Skin epidermis (tissue), 12 donors: Measurements from ENCODE around the gene TRAPPC10.

Experiments
- H3K27ac ChIP-seq, 21 experiments: fragments of 200-600 bp; sonication (generic) in 11 of 21; one replicate each; pipeline ENCODE4 v1.5.0; 2020; ENCODE audit warnings: mild to moderate bottlenecking in 3 of 21, inconsistent platforms in 2 of 21, moderate library complexity in 2 of 21
- H3K4me3 ChIP-seq, 7 experiments: fragments of 200-600 bp; sonication (generic) in 2 of 7; one replicate each; pipeline ENCODE4 v1.5.0; 2020; ENCODE audit warnings: inconsistent platforms in 2 of 7, mild to moderate bottlenecking in 2 of 7, moderate library complexity in 1 of 7

The TRAPPC10 gene

DNA sequence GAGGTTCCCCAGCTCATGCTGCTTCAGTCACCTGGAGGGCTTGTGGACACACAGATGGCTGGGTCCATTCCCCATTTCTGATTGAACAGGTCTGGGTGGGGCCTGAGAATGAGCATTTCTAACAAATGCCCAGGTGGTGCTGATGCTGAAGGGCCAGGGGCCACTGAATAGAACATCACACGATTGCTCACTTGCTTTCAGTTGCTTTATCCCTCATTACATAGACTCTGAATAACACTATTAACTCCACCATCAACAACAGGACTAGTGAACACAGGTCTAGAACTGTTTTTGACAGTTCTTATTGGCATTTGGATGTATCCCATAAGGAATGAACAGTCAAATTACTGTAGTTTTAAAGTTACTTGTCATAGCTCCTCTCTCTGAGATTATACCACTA lies 12.1 kb downstream of the TRAPPC10 start:
- H3K4me3 ChIP-seq, result no peak overlapping the region
- peak overlapping the region in 5 of 21 experiments; percentile 5 to 66 (median 55) for H3K27ac ChIP-seq

DNA sequence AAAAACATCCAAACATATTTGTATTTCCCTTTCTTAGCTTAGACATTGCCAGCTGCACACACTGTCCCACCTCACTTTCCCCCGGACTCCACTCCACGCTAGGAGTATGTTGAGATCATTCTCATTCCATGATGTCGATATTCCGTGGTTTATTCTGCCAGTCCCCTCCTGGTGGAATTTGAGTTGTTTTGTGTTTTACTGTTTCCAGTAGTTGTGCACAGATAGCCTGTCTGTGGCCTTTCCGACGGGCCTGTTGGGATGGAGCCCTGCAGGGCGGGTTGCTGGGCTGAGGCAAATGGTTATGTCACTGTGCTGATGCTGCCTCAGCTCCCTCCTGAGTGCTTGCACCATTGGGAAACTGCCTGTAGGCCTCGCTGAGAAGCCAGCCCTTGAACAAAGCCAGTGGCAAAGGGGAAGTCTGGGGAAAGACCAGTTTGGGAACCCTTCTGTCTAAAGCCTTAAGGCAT lies 12.8 kb downstream of the TRAPPC10 start:
- Histone ChIP-seq H3K4me3 (no peak overlapping the region), H3K27ac (peak overlapping the region in 14 of 21 experiments; percentile 20 to 78 (median 60))

DNA sequence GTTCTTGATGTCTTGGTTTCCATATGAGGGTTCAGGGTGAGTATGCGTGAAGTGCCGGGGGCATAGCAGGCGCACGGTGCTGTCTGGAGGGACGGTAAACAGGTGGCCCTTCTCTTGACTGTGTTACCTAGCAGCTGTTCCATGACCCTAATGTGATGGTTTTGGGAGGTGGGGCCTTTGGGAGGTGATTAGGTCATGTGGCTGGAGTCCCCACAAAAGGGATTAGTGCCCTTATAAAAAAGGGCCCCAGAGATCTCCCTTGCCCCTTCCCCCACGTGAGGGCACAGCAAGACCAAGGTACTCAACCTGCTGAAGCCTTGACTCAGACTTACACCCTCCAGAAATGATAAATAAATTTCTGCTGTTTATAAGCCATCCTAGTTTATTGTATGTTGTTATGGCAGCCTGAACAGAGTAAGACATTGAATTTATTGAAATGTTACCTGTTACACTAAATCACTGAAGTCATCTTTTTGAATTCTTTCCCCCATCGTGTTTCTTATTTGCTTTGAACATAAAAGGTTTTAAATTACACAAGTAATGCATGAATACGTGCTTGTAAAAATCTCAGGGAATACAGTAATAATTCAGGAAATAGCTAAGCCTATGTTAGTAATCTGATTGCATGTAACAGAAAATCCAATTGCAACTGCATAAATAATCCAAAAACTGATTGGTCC lies 15.6 kb downstream of the TRAPPC10 start:
- Histone ChIP-seq H3K27ac (no peak overlapping the region), H3K4me3 (no peak overlapping the region)

DNA sequence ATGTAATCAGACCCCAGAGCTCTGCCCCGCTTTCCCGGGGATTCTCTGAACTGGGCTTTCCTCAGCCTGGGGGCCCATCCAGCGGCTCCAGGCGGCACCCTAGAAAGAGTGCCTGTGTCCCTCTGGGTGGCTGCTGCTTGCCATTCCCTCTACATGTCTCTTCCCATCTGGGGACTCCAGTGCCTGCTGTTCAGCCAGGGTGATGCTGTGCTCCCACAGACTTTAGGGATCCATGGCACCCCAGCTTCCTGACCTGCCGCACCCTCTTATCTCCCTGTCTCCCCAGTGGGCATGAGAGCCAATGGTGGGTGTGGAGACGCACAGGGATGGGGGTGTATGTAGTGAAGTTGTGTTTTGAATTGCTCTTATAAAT lies 16.2 kb downstream of the TRAPPC10 start:
- Histone ChIP-seq H3K27ac (no peak overlapping the region), H3K4me3 (no peak overlapping the region)

DNA sequence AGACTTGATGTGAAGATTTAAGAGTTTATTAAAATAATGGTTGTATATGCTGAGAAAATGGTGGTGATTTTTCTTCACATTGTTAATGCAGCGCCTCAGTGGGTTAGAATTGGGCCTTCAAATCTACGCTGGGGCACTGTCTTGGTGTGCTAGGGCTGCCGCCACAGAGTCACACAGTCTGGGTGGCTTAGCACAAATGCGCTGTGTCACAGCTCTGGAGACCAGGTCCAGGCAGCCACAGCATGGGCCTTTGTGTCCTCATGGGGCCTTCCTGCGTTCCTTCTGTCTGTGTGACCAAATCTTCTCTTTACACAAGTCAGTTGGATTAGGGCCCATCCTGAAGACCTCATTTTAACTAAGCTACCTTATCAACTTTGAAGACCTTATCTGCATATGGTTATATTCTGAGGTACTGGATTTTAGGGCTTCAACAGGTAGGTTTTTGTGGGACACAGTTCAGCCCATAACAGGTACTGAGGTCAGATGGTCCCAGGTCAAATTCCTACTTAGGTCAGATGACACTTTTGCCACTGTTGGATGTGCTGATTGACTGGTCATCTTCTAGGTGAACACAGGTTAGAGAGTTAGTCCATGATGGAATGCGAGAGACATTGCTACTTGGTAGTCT lies 17.5 kb downstream of the TRAPPC10 start:
- Histone ChIP-seq H3K27ac (no peak overlapping the region), H3K4me3 (no peak overlapping the region)

DNA sequence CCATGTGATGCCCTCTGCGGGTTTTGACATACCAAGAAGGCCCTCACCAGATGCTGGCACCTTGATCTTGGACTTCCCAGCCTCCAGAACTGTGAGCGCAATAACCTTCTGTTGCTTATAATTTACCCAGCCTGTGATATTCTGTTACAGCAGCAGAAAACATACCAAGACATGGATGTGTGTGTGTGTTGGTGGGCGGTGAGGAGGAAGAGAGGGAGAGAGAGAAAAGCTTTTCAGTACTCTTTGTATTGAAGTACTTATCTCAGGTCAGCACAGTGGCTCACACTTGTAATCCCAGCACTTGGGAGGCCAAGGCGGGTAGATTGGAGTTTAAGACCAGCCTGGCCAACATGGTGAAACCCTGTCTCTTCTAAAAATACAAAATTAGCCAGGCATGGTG lies 23.1 kb downstream of the TRAPPC10 start:
- no peak overlapping the region for H3K4me3 ChIP-seq
- H3K27ac ChIP-seq, result no peak overlapping the region

DNA sequence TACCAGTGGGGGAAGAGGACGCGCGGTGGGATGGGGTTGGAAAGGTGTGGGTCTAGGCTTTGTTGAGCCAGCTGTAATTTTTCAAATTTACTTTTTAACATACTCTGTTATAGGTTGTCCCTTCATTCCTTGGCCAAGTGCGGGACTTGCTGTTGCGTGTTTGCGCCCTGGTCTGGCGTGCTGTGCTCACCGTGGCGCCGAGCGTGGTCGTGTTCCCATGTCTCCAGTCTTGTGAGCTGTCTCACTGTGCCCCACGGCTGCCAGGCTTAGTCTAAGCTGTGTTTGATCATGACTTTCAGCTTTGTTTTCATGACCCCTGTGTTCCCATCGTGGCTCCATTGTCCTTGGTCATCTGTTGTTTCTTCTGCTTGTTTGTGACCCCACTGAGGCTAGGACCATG lies 26.0 kb downstream of the TRAPPC10 start:
- no peak overlapping the region for H3K27ac ChIP-seq

DNA sequence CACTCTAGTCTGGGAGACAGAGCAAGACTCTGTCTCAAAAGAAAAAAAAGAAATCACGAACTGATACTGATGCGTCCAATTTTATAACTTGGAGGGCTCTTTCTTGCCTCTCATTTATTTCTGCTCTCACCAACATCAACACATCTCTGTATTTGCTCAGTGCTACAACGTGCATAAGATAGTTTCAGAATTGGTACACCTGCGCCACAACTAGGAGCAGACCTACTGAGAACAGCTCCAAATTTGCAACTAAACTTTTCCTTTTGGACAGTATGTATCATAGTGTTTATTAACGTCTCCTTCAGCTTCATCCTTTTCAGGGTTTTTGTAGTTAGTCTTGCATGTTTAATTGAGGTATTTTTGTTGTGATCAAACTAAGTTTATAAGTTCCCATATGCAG lies 27.7 kb downstream of the TRAPPC10 start:
- Histone ChIP-seq H3K4me3 (no peak overlapping the region), H3K27ac (no peak overlapping the region)

More for the DNA sequence above, 26.0 kb downstream of the TRAPPC10 start:
- no peak overlapping the region for H3K4me3 ChIP-seq

DNA sequence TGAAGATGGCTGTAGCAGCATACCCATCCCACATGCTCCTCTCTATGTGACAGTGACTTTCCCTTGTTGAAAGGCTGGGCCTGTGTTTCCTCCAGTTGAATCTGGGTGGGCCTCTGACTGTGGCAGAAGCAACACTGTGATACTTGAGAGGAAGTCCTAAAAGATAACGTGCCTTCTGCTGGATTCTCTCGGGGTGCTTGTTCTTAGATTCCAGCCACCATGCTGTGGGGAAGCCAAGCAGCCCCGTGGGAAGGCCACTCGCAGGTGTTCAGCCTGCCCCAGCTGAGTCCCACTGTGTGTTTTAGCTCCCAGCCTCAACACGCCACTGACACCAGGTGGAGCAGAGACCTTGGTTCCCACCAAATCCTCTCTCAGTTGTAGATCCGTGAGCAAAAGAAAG lies 31.5 kb downstream of the TRAPPC10 start:
- Histone ChIP-seq H3K4me3 (no peak overlapping the region), H3K27ac (no peak overlapping the region)

DNA sequence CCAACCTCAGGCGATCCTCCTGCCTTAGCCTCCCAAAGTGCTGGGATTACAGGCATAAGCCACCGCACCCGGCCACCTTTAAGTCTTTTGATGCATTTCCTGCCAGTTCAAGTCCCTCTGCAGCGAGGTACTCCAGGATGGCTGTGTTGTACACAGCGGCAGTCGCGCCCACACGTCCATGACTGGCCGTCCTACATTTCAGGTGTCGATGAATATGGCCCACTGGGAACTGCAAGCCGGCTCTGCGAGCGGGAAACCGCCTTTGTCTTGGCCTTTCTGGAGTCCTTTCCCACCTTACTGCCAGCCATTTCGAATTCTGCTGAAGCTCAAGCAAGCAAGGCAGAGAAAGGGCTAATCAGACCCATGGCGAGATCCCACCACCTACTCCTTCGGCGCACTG lies 34.6 kb downstream of the TRAPPC10 start:
- H3K4me3 ChIP-seq, result no peak overlapping the region
- H3K27ac ChIP-seq, result no peak overlapping the region

DNA sequence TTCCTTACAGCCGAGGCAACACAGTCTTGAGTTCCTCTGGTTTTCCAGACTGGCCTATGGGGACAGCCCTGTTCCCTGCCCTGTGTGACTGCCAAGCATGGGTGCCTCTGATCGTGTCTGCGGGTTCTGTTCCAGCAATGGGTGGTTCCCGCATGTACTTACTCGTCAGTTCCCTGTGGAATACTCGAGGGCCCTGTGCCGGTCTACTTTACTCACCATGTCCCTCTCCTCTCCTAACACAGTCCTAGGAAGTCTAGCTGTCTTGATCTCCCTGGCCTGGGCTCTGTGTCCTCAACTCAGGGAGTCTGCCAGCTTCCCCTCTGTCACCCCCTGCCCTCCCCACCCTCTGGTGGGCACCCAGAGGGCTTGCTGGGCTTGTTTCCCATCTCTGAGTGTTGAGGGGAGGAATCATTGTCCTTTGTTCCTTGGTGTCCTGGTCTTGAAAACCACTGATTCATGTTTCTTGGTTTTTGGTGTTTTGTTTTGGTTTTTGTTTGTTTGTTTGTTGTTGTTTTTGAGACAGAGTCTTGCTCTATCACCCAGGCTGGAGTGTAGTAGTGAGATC lies 36.0 kb downstream of the TRAPPC10 start:
- Histone ChIP-seq H3K27ac (peak overlapping the region in 2 of 21 experiments; percentile 21 to 34), H3K4me3 (no peak overlapping the region)

DNA sequence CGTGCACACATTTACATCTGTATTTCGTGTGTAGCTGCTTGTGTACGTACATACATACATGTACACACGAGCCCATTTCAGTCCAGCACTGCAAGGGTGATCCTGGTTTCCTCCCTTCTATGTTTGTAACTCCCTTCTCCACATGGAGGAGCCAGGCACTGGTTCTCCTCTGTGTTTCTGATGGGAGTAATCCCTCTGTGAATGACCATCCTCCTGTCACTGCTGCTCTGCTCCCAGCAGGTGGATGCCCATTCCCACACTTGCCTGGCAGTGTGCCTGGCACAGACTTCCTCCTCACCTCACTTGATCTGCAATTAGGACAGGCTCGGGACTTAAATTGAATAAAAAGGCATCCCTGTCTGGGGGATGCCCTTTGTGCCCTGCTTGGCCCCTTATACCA lies 37.1 kb downstream of the TRAPPC10 start:
- Histone ChIP-seq H3K4me3 (no peak overlapping the region), H3K27ac (peak overlapping the region in 1 of 21 experiments; percentile 31)

DNA sequence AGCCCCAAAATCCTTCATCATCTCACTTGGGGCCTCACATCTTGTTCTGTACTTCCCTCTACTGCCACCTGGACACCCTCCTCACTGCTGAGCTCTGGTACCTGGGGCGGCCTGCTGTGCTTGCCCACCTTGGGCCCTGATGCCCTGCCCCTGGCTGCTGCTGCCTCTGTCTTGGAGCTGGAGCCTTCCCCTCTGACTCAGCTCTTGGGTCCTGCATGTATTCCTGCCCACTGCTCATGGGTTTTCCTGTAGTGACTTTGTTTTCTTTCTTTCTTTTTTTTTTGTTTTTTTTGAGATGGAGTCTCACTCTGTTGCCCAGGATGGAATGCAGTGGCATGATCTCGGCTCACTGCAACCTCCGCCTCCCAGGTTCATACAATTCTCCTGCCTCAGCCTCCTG lies 37.5 kb downstream of the TRAPPC10 start:
- Histone ChIP-seq H3K4me3 (no peak overlapping the region), H3K27ac (peak overlapping the region in 1 of 21 experiments; percentile 31)

DNA sequence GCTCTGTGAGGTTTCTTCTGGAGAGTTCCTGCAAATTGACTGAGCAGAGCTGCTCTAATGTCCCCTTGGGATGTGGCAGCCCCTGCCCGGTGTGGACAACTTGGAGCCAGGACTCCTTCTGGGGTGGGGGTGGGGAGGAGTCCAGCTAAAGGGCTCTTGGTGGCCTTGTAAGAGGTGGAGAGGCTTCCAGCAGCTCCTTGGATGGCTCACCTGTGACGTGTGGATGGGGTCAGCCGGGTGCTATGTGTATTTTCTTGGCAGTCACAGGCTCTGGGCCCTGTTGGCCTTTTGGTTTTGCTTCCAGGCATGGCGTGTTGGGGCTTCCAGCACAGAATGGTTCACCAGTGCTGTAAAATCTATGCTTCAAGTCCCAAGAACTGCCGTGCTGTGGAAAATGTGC lies 38.2 kb downstream of the TRAPPC10 start:
- Histone ChIP-seq H3K27ac (no peak overlapping the region), H3K4me3 (no peak overlapping the region)

DNA sequence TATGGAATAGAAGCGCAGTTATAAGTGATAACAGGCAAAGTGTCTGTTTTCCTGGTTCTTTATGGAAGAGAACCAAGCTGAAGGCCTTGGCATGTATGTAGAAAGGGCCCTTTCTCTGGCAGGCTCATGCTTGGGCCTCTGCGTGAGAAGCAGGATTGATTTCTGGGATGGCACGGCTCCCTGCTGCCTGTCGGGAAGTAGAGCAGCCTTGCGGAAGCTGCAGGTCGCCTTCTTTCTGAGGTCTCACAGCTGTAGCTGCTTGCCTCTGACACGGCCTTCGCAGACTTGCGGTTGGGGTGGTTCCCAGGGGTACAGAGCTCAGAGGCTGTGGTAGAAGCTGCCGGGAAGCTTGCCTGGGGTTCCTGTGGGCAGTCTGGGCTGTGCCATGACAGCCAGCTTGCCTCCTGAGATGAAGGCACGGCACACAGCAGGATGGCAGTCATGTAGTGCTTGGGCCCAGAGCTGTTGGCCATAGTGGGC lies 39.4 kb downstream of the TRAPPC10 start:
- H3K27ac ChIP-seq, result no peak overlapping the region
- no peak overlapping the region for H3K4me3 ChIP-seq

DNA sequence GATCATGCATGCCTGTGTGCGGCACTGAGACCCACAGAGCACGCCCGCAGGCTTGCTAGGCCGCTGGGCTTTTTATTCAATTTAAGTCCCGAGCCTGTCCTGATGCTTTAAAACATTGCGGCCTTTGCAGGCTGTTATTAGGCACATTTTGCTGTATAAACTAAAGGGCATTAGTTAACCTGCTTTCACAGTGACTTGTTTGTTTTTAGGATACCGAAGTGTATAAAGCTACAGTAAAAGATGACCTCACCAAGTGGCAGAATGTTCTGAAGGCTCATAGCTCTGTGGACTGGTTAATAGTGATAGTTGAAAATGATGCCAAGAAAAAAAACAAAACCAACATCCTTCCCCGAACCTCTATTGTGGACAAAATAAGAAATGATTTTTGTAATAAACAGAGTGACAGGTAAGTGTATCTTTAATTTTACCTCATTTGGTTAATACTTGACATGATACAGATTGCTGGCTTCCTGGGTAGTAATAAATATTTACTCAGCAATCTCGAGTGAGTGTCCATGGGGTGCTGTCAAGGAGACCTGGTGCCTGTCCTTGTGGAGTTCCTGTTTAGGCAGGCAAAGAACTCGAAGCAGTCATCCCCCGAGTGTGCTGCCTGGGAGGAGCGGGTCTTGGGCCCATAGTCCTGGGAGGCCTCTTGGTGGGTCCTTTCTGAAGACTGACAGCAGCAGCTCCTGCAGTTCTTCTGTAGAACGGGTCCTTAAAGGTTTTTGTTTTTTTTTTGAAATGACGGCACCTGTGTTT lies 40.1 kb downstream of the TRAPPC10 start:
- H3K4me3 ChIP-seq, result no peak overlapping the region
- no peak overlapping the region for H3K27ac ChIP-seq

DNA sequence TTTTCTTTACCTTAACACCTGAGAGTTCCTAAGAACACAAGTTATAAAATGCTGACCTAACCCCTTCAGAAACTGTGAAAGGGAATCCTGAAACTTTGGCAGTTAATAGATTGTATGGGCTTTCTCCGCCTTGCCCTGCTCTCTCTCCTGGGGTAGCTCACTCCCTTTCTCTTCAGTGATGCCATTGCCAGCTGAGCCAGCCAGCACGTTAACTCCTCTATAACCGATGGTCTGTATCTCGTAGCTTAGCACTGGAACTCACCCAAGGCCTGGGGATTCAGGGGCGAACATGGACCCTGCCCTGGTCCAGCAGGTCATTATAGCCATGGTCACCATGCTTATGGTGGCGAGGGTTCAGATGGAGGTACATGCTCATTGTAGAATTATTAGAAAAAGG lies 40.7 kb downstream of the TRAPPC10 start:
- no peak overlapping the region for H3K4me3 ChIP-seq
- H3K27ac ChIP-seq, result no peak overlapping the region

DNA sequence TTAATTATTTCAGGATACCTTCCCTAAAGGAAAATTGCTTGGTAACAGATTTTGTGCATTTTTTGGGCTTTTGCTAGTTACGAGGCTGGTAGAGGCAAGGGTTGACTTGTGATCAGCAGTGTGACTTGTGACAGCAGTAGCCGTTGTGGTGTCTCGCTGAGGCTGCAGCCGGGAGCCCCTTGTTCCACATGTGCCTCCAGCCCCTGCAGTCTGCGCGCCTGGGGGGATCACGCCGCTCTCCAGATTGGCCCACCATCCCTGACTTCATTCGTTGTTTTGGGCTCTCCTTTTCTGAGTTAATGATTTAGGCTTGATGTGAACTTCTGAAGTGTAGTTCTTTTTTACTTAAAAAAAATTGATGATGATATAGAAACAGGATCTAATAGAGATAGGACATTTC lies 41.5 kb downstream of the TRAPPC10 start:
- no peak overlapping the region for H3K27ac ChIP-seq
- no peak overlapping the region for H3K4me3 ChIP-seq

DNA sequence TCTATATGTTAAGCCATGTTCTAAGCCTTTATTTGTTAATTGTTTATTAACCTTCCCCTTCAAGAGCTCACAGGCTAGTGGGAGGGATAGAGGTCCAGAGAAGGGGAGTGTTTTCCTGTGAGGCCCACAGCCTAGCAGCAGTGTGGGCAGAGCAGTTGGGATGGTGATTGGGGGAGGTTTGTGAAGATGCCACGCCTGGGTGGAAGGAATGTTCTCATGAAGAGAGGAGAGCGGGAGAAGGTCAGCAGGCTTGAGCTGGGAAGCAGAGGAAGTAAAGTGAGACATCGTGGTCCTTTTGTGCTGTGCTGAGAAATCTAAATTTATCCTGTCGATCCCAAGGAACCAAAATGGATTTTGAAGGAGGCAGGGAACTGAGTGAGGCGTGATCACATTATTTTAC lies 42.6 kb downstream of the TRAPPC10 start:
- no peak overlapping the region for H3K27ac ChIP-seq
- H3K4me3 ChIP-seq, result no peak overlapping the region

DNA sequence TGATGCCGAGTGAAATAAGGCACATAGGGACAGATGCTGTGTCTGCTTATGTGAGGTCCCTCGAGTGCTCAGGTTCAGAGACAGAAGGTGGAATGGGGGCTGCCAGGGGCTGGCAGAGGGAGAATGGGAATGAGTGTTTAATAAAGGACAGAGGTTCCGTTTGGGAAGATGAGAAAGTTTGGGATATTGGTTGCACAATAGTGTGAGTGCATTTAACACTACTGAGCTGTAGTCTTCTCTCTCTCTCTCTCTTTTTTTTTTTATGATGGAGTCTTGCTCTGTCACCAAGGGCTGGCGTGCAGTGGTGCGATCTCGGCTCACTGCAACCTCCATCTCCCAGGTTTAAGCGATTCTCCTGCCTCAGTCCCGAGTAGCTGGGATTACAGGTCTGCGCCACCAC lies 44.9 kb downstream of the TRAPPC10 start:
- Histone ChIP-seq H3K4me3 (no peak overlapping the region), H3K27ac (no peak overlapping the region)
